OCI-LY3 (cell line): ENCODE measurements around the gene RBPJ.

Experiments
- CTCF ChIP-seq: fragments of 200-600, 300-600 bp; sonication (generic); IDR thresholded peaks from 2 replicates; pipeline ENCODE4 v1.5.1; 2014; ENCODE audit warnings: antibody characterized with exemption, low read length, low read depth
- EZH2phosphoT487 ChIP-seq: fragments of 200-600 bp; shearing (Covaris generic); IDR thresholded peaks from 2 replicates; pipeline ENCODE4 v1.6.1; 2018; ENCODE audit warnings: antibody characterized with exemption, mixed run types, low read depth

GRCh38 chr4:26466578-26467270, 145.9 kb downstream of the RBPJ start:
- TF ChIP-seq CTCF (no peak), EZH2phosphoT487 (no peak)
